PC-9 (cell line): ENCODE measurements around the gene METTL9.

Experiments
- EZH2 ChIP-seq: fragments of 200-600 bp; sonication (generic); IDR thresholded peaks from 2 replicates; pipeline ENCODE4 v1.8.0; 2017; ENCODE audit warnings: antibody characterized with exemption, low read depth
- TF ChIP-seq, protein P1 (sequence below): fragments of 200-600 bp; sonication (generic); conservative IDR thresholded peaks from 2 replicates; pipeline ENCODE4 v1.6.1; 2017; ENCODE audit warnings: mixed run types, antibody characterized with exemption, mild to moderate bottlenecking, moderate library complexity

DNA sequence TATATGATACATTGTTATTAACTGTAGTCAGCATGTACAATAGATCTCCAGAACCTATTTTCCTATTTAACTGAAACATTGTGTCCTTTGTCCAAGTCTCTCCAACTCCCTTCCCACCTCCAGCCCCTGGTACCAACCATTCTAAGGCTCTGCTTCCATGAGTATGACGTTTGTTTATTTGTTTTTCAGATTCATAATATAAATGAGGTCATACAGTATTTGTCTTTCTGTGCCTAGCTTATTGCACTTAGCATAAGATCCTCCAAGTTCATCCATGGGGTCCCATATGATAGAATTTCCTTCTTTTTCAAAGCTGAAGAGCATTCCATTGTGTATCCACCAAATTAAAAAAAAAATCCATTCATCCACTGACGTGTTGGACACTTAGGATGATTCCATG is 103.8 kb downstream of the METTL9 start:
- TF ChIP-seq EZH2, result no peak
- TF ChIP-seq, protein P1, sequence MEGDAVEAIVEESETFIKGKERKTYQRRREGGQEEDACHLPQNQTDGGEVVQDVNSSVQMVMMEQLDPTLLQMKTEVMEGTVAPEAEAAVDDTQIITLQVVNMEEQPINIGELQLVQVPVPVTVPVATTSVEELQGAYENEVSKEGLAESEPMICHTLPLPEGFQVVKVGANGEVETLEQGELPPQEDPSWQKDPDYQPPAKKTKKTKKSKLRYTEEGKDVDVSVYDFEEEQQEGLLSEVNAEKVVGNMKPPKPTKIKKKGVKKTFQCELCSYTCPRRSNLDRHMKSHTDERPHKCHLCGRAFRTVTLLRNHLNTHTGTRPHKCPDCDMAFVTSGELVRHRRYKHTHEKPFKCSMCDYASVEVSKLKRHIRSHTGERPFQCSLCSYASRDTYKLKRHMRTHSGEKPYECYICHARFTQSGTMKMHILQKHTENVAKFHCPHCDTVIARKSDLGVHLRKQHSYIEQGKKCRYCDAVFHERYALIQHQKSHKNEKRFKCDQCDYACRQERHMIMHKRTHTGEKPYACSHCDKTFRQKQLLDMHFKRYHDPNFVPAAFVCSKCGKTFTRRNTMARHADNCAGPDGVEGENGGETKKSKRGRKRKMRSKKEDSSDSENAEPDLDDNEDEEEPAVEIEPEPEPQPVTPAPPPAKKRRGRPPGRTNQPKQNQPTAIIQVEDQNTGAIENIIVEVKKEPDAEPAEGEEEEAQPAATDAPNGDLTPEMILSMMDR, result no peak
